GM12878 (cell line): Measurements from ENCODE around the gene FAM81A. TPM values are rescaled to one million over a fixed set of nuclear protein-coding genes. Genes with fewer than 3 reads are reported as not detected.

Experiments used
- EGR1 ChIP-seq, 2 experiments: IDR thresholded peaks; 1 replicate in 1 of 2; 2 replicates in 1 of 2; pipeline ENCODE4 v1.6.1; 2011 to 2012; ENCODE audit warnings: low read depth in 2 of 2, low read length in 2 of 2, borderline replicate concordance in 1 of 2, mild to moderate bottlenecking in 1 of 2, moderate library complexity in 1 of 2
- IKZF1 ChIP-seq: fragments of 450-650 bp; conservative IDR thresholded peaks from 2 replicates; pipeline ENCODE4 v1.6.1; 2017; ENCODE audit warnings: antibody characterized with exemption, mild to moderate bottlenecking
- IRF4 ChIP-seq: IDR thresholded peaks from 2 replicates; pipeline ENCODE4 v1.6.1; 2011; ENCODE audit warnings: low read depth, low read length
- JUND ChIP-seq: IDR thresholded peaks from 2 replicates; pipeline ENCODE4 v1.6.1; 2012; ENCODE audit warnings: low read depth, mild to moderate bottlenecking, low read length, improper control_type of control experiment, moderate library complexity
- NR2F1 ChIP-seq: fragments of 450-650 bp; conservative IDR thresholded peaks from 2 replicates; pipeline ENCODE4 v1.6.1; 2017; ENCODE audit warnings: mild to moderate bottlenecking
- PAX8 ChIP-seq: fragments of 450-650 bp; IDR thresholded peaks from 2 replicates; pipeline ENCODE4 v1.6.1; 2017; ENCODE audit warnings: mild to moderate bottlenecking, moderate library complexity
- RUNX3 ChIP-seq: IDR thresholded peaks from 2 replicates; pipeline ENCODE4 v1.6.1; 2012; ENCODE audit warnings: low read length, inconsistent platforms
- TCF12 ChIP-seq: IDR thresholded peaks from 2 replicates; pipeline ENCODE4 v1.6.1; 2011; ENCODE audit warnings: low read depth, mild to moderate bottlenecking, low read length
- ZZZ3 ChIP-seq: IDR thresholded peaks from 2 replicates; pipeline ENCODE4 v1.6.1; 2011; ENCODE audit warnings: low read depth; ENCODE audit not compliant: control insufficient read depth, insufficient read length
- polyA plus RNA-seq, 11 experiments: library from polyadenylated mRNA; depleted of rRNA in 4 of 11; unstranded in 6 of 11; stranded (reverse) in 5 of 11; fragments of >200 nt; fragmentation: Nextera tagmentation in 4 of 11; fragmentation: Illumina TruSeq in 1 of 11; extraction: Ambion mirVana in 4 of 11; extraction: Trizol in 1 of 11; gene quantifications; 1 replicate in 1 of 11; 2 replicates in 10 of 11; pipeline versions ENCODE4 v1.2.1 to v1.2.3, GENCODE V29; 2011 to 2016; ENCODE audit warnings: inconsistent platforms in 2 of 11, missing spikeins in 2 of 11, low read depth in 1 of 11
- total RNA-seq, 4 experiments: library from RNA; depleted of rRNA in 3 of 4; stranded (reverse); fragments of >200 nt in 3 of 4; fragmentation: Illumina TruSeq in 1 of 4; extraction: Trizol in 1 of 4; gene quantifications; 2 replicates each; pipeline versions ENCODE4 v1.2.1 to v1.2.3, GENCODE V29; 2013 to 2021
- TF ChIP-seq, protein P1 (sequence below): fragments of 450-650 bp; IDR thresholded peaks from 2 replicates; pipeline ENCODE4 v1.6.1; 2017; ENCODE audit warnings: antibody characterized with exemption, mild to moderate bottlenecking, moderate library complexity
- TF ChIP-seq, protein P2 (sequence below): IDR thresholded peaks from 2 replicates; pipeline ENCODE4 v1.6.1; 2011; ENCODE audit warnings: borderline replicate concordance, low read depth, mild to moderate bottlenecking, moderate library complexity, low read length; ENCODE audit not compliant: insufficient read depth, poor library complexity, severe bottlenecking
- TF ChIP-seq, protein P3 (sequence below): IDR thresholded peaks from 2 replicates; pipeline ENCODE4 v1.6.1; 2012; ENCODE audit warnings: low read depth, low read length, improper control_type of control experiment
- TF ChIP-seq, protein P4 (sequence below): fragments of 450-650 bp; formaldehyde crosslinking; IDR thresholded peaks from 2 replicates; pipeline ENCODE4 v1.4.0; 2022; ENCODE audit warnings: mild to moderate bottlenecking, moderate library complexity
- TF ChIP-seq, protein P5 (sequence below): fragments of 450-650 bp; conservative IDR thresholded peaks from 2 replicates; pipeline ENCODE4 v1.6.1; 2017; ENCODE audit warnings: mild to moderate bottlenecking, moderate library complexity
- TF ChIP-seq, protein P6 (sequence below): fragments of 450-650 bp; IDR thresholded peaks from 2 replicates; pipeline ENCODE4 v1.6.1; 2017; ENCODE audit warnings: mild to moderate bottlenecking, low read depth, inconsistent platforms; ENCODE audit not compliant: poor library complexity, severe bottlenecking

The FAM81A gene
- total and polyA plus RNA-seq, 10 of the 15 experiments (the other 5 are each of a cell fraction or from before 2014, with no cell fraction given): 0.18 to 34.5 (median 16.2) TPM

DNA sequence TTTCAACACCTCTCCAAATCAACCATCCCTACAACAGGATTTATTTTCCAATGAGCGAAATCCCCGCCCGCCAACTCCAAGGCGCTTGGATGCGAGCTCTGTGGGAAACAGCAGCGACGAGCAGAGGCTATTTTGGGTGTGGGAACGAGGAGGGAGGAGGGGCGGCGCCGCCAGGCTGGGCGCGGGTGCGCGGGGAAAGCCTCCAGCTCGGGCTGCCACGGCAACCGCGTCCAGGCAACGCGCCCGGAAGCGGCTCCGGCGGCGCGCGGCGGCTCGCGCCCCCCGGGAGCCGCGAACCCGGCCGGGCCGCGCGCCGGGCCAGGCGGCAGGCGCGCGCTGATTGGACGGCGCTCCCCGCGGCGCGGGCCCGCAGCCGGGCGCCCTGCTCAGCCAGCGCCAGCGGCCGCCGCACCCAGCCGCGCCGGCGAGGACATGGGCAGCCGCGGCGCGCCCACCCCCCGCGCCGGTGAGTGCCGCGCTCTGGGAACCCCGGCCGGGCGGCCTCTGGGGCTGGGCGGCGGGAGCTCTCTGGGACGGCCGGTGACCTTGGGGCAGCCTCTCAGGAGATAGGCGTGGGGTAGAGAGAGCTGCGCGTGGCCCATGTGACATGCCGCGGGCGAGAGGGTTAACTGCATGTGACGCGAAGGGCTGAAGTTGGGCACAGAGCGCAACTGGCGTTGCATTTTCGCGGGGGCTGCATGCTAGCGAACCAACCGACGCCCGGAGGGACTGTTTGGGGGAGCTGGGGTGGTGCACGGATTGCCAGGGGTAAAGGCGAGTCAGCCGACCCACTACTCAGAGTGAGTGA lies at the start of gene FAM81A (continued):
- TF ChIP-seq, protein P1, sequence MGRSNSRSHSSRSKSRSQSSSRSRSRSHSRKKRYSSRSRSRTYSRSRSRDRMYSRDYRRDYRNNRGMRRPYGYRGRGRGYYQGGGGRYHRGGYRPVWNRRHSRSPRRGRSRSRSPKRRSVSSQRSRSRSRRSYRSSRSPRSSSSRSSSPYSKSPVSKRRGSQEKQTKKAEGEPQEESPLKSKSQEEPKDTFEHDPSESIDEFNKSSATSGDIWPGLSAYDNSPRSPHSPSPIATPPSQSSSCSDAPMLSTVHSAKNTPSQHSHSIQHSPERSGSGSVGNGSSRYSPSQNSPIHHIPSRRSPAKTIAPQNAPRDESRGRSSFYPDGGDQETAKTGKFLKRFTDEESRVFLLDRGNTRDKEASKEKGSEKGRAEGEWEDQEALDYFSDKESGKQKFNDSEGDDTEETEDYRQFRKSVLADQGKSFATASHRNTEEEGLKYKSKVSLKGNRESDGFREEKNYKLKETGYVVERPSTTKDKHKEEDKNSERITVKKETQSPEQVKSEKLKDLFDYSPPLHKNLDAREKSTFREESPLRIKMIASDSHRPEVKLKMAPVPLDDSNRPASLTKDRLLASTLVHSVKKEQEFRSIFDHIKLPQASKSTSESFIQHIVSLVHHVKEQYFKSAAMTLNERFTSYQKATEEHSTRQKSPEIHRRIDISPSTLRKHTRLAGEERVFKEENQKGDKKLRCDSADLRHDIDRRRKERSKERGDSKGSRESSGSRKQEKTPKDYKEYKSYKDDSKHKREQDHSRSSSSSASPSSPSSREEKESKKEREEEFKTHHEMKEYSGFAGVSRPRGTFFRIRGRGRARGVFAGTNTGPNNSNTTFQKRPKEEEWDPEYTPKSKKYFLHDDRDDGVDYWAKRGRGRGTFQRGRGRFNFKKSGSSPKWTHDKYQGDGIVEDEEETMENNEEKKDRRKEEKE: no peak
- TF ChIP-seq, protein P2, sequence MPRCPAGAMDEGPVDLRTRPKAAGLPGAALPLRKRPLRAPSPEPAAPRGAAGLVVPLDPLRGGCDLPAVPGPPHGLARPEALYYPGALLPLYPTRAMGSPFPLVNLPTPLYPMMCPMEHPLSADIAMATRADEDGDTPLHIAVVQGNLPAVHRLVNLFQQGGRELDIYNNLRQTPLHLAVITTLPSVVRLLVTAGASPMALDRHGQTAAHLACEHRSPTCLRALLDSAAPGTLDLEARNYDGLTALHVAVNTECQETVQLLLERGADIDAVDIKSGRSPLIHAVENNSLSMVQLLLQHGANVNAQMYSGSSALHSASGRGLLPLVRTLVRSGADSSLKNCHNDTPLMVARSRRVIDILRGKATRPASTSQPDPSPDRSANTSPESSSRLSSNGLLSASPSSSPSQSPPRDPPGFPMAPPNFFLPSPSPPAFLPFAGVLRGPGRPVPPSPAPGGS: no peak
- TF ChIP-seq RUNX3 (peak; percentile 42), PAX8 (no peak), NR2F1 (0 out of 2 replicates have a peak, but pooled peaks have one; percentile 25), TCF12 (0 out of 2 replicates have a peak, but pooled peaks have one; percentile 4), IKZF1 (peak; percentile 46; the same call in 1 of the 2 replicates), EGR1 (IDR thresholded peaks at IDR 0.05; ENCODE audit: borderline replicate concordance in 1 of 2, low read depth in 2 of 2, low read length in 2 of 2) (0 out of 3 replicates have a peak, but pooled peaks of 1 of the 2 experiments have one; percentile 5), JUND (no peak), ZZZ3 (no peak), IRF4 (no peak)
- TF ChIP-seq, protein P3, sequence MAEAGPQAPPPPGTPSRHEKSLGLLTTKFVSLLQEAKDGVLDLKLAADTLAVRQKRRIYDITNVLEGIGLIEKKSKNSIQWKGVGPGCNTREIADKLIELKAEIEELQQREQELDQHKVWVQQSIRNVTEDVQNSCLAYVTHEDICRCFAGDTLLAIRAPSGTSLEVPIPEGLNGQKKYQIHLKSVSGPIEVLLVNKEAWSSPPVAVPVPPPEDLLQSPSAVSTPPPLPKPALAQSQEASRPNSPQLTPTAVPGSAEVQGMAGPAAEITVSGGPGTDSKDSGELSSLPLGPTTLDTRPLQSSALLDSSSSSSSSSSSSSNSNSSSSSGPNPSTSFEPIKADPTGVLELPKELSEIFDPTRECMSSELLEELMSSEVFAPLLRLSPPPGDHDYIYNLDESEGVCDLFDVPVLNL: no peak
- TF ChIP-seq, protein P4, sequence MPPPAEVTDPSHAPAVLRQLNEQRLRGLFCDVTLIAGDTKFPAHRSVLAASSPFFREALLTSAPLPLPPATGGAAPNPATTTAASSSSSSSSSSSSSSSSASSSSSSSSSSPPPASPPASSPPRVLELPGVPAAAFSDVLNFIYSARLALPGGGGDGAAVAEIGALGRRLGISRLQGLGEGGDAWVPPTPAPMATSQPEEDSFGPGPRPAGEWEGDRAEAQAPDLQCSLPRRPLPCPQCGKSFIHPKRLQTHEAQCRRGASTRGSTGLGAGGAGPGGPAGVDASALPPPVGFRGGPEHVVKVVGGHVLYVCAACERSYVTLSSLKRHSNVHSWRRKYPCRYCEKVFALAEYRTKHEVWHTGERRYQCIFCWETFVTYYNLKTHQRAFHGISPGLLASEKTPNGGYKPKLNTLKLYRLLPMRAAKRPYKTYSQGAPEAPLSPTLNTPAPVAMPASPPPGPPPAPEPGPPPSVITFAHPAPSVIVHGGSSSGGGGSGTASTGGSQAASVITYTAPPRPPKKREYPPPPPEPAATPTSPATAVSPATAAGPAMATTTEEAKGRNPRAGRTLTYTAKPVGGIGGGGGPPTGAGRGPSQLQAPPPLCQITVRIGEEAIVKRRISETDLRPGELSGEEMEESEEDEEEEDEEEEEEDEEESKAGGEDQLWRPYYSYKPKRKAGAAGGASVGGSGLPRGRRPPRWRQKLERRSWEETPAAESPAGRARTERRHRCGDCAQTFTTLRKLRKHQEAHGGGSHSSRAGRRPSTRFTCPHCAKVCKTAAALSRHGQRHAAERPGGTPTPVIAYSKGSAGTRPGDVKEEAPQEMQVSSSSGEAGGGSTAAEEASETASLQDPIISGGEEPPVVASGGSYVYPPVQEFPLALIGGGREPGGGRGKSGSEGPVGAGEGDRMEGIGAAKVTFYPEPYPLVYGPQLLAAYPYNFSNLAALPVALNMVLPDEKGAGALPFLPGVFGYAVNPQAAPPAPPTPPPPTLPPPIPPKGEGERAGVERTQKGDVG: no peak
- TF ChIP-seq, protein P5, sequence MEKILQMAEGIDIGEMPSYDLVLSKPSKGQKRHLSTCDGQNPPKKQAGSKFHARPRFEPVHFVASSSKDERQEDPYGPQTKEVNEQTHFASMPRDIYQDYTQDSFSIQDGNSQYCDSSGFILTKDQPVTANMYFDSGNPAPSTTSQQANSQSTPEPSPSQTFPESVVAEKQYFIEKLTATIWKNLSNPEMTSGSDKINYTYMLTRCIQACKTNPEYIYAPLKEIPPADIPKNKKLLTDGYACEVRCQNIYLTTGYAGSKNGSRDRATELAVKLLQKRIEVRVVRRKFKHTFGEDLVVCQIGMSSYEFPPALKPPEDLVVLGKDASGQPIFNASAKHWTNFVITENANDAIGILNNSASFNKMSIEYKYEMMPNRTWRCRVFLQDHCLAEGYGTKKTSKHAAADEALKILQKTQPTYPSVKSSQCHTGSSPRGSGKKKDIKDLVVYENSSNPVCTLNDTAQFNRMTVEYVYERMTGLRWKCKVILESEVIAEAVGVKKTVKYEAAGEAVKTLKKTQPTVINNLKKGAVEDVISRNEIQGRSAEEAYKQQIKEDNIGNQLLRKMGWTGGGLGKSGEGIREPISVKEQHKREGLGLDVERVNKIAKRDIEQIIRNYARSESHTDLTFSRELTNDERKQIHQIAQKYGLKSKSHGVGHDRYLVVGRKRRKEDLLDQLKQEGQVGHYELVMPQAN: no peak
- TF ChIP-seq, protein P6, sequence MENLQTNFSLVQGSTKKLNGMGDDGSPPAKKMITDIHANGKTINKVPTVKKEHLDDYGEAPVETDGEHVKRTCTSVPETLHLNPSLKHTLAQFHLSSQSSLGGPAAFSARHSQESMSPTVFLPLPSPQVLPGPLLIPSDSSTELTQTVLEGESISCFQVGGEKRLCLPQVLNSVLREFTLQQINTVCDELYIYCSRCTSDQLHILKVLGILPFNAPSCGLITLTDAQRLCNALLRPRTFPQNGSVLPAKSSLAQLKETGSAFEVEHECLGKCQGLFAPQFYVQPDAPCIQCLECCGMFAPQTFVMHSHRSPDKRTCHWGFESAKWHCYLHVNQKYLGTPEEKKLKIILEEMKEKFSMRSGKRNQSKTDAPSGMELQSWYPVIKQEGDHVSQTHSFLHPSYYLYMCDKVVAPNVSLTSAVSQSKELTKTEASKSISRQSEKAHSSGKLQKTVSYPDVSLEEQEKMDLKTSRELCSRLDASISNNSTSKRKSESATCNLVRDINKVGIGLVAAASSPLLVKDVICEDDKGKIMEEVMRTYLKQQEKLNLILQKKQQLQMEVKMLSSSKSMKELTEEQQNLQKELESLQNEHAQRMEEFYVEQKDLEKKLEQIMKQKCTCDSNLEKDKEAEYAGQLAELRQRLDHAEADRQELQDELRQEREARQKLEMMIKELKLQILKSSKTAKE: no peak
